ENCODE measurements around the gene APEX1. TPM values are rescaled to one million over a fixed set of nuclear protein-coding genes. Genes with fewer than 3 reads are reported as not detected.

Gene APEX1
- total RNA-seq: 100 to 1,000 TPM in 4 of 5 donors, 10 to 100 TPM in 1; 92.9 to 142 (median 120) TPM
- 63.3 TPM for total RNA-seq (2013)
- total RNA-seq: 32.3 to 238 (median 81.0) reads per million in 29 experiments

GRCh38 chr14:20454516-20455354, at the start of gene APEX1, which contains the start of gene OSGEP:
Gene APEX1, plus strand, starts transcription at chr14:20455226. Its CDS starts 420 bp downstream, at chr14:20455646.
Gene OSGEP, minus strand, starts transcription at chr14:20454812. Its CDS starts 129 bp downstream, at chr14:20454683.
- Mint-ChIP-seq H3K36me3 (peaks cover 35% of the 10 kb centered on the region), H3K4me3 (peak within 1 kb of the TSS in 1 of 3 donors; percentile 47)

DNA sequence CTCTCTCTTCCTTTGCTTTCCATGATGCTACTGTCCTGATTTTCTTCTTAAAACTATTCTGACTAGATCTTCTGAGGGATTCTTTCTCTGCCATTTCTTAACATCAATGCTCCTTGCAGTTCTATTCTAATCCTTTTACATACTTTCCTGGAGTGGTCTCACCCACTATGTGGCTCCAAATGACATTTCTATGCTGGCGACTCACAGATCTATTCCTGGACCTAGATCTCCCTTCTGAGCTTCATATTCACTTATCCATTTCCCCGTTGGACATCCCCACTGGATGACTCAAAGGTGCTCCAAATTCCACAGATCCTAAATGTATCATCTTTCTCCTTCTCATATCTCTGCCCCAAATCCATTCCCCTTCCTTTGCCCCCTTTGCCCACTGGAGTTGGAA, 45.8 kb upstream of the APEX1 start:
- Histone ChIP-seq H3K4me3 (ENCODE audit: control insufficient read depth in 1 of 2, extremely low read depth in 1 of 2, low read length in 1 of 2) (no peak overlapping the region), H3K36me3 (ENCODE audit: control insufficient read depth in 2 of 2, extremely low read depth in 1 of 2, insufficient read depth in 1 of 2, low read length in 1 of 2) (peaks cover 4 to 40% of the 10 kb centered on the region in 2 donors), H3K9me3 (no peaks in the 10 kb centered on the region), H3K27me3 (replicated peaks in 1 of 2; ENCODE audit: control insufficient read depth in 2 of 2, extremely low read depth in 1 of 2, insufficient read depth in 2 of 2, low read length in 1 of 2) (no peaks in the 10 kb centered on the region), H3K27ac (ENCODE audit: low read length) (no peak overlapping the region), H3K4me1 (ENCODE audit: control insufficient read depth in 1 of 2, extremely low read depth in 1 of 2, insufficient read depth in 2 of 2, low read length in 2 of 2) (peaks cover 10 to 17% of the 10 kb centered on the region in 2 experiments)
- Mint-ChIP-seq H3K27me3 (no peaks in the 10 kb centered on the region), H3K36me3 (peaks cover 34% of the 10 kb centered on the region), H3K27ac (peak overlapping the region; percentile 24 to 71), H3K4me1 (peaks cover 56 to 59% (median 57%) of the 10 kb centered on the region in 3 donors), H3K9me3 (no peaks in the 10 kb centered on the region), H3K4me3 (no peak overlapping the region)
- CTCF ChIA-PET: interaction anchor here in 1 of 2 donors (0.6 to 0.7 kb wide), 2 partner anchors 420 to 1740 kb away, joined by 3 to 8 read pairs; no protein-coding TSS in a partner anchor
- POLR2A ChIA-PET: no interaction called here
- 100% methylated on average over 2 of the region's 2 CpGs for whole genome bisulfite sequencing (ENCODE audit: insufficient coverage)
- ATAC-seq (replicated peaks in 1 of 4) (no peak), DNase-seq (no peak)

More at GRCh38 chr14:20454516-20455354, at the start of gene APEX1, which contains the start of gene OSGEP:
- DNase-seq (peak; percentile 92 to 100 (median 98)), ATAC-seq (replicated peaks in 1 of 4) (peak; percentile 81 to 89 (median 86))
- Histone ChIP-seq H3K27me3 (replicated peaks in 1 of 2; ENCODE audit: control insufficient read depth in 2 of 2, extremely low read depth in 1 of 2, insufficient read depth in 2 of 2, low read length in 1 of 2) (no peaks in the 10 kb centered on the region), H3K36me3 (ENCODE audit: control insufficient read depth in 2 of 2, extremely low read depth in 1 of 2, insufficient read depth in 1 of 2, low read length in 1 of 2) (peaks cover 14 to 63% of the 10 kb centered on the region in 2 donors), H3K27ac (ENCODE audit: low read length) (peak within 1 kb of the TSS; percentile 88), H3K9me3 (no peaks in the 10 kb centered on the region), H3K4me3 (ENCODE audit: control insufficient read depth in 1 of 2, extremely low read depth in 1 of 2, low read length in 1 of 2) (peak within 1 kb of the TSS; percentile 87 to 88), H3K4me1 (ENCODE audit: control insufficient read depth in 1 of 2, extremely low read depth in 1 of 2, insufficient read depth in 2 of 2, low read length in 2 of 2) (peaks cover 21 to 23% of the 10 kb centered on the region in 2 experiments)
- H3K4me1 Mint-ChIP-seq: peaks cover 18 to 30% (median 23%) of the 10 kb centered on the region in 3 donors
- ChIA-PET CTCF (interaction anchor here in 1 of 2 donors (0.5 to 2.8 kb wide), 8 partner anchors 9 to 229 kb away, joined by 3 to 11 read pairs (median 4); partner anchors contain the start of gene TTC5), POLR2A (interaction anchor here (0.7 to 3.2 kb wide), 8 partner anchors 15 to 229 kb away, joined by 3 to 13 read pairs (median 4); partner anchors contain the start of genes PARP2 (in 1 of the 2) and TEP1 (in 1 of the 2))
- H3K9me3 Mint-ChIP-seq: no peaks in the 10 kb centered on the region
- WGBS (ENCODE audit: insufficient coverage): 0% methylated on average over 51 of the region's 56 CpGs
- no peak within 1 kb of the TSS for H3K27ac Mint-ChIP-seq
- H3K27me3 Mint-ChIP-seq: no peaks in the 10 kb centered on the region

- POLR2A ChIA-PET: interaction anchor here (0.6 to 1.5 kb wide), 2 partner anchors 40 to 43 kb away, joined by 4 to 5 read pairs; partner anchors contain the start of genes APEX1 (in 1 of the 2) and OSGEP (in 1 of the 2)
- 9% methylated on average over 2 of the region's 7 CpGs for WGBS (ENCODE audit: insufficient coverage)
- Mint-ChIP-seq H3K27ac (peak overlapping the region; percentile 97 to 98), H3K4me3 (peak overlapping the region; percentile 90 to 97 (median 95)), H3K36me3 (peaks cover 8% of the 10 kb centered on the region), H3K4me1 (peaks cover 47 to 53% (median 49%) of the 10 kb centered on the region in 3 donors), H3K9me3 (no peaks in the 10 kb centered on the region), H3K27me3 (no peaks in the 10 kb centered on the region)
- no peaks in the 10 kb centered on the region for H3K9me3 ChIP-seq
- H3K36me3 ChIP-seq (ENCODE audit: control insufficient read depth in 2 of 2, extremely low read depth in 1 of 2, insufficient read depth in 1 of 2, low read length in 1 of 2): peaks cover 0 to 12% of the 10 kb centered on the region in 2 donors
- peak overlapping the region; percentile 88 for H3K27ac ChIP-seq (ENCODE audit: low read length)
- peak; percentile 8 to 62 (median 10) for ATAC-seq (replicated peaks in 1 of 4)
- CTCF ChIA-PET: interaction anchor here (0.7 to 1.5 kb wide), 2 partner anchors 56 to 85 kb away, joined by 3 read pairs; no protein-coding TSS in a partner anchor
- H3K27me3 ChIP-seq (replicated peaks in 1 of 2; ENCODE audit: control insufficient read depth in 2 of 2, extremely low read depth in 1 of 2, insufficient read depth in 2 of 2, low read length in 1 of 2): no peaks in the 10 kb centered on the region
- peak in 2 of 35 experiments; percentile 4 to 61 for DNase-seq
- H3K4me1 ChIP-seq (ENCODE audit: control insufficient read depth in 1 of 2, extremely low read depth in 1 of 2, insufficient read depth in 2 of 2, low read length in 2 of 2): peaks cover 15 to 20% of the 10 kb centered on the region in 2 experiments
- peak overlapping the region; percentile 85 to 97 for H3K4me3 ChIP-seq (ENCODE audit: control insufficient read depth in 1 of 2, extremely low read depth in 1 of 2, low read length in 1 of 2)
Measured at GRCh38 chr14:20412411-20412810, 42.6 kb upstream of the APEX1 start.

GRCh38 chr14:20412876-20413743, 41.9 kb upstream of the APEX1 start, which contains the start of gene TEP1:
Gene TEP1, minus strand, starts transcription at chr14:20413501. Its CDS starts 5,062 bp downstream, at chr14:20408439.
- Mint-ChIP-seq H3K27ac (peak within 1 kb of the TSS; percentile 97 to 98), H3K27me3 (no peaks in the 10 kb centered on the region), H3K9me3 (no peaks in the 10 kb centered on the region), H3K4me1 (peaks cover 43 to 50% (median 49%) of the 10 kb centered on the region in 3 donors), H3K36me3 (peaks cover 2% of the 10 kb centered on the region), H3K4me3 (peak within 1 kb of the TSS; percentile 90 to 97 (median 95))
- Histone ChIP-seq H3K4me3 (ENCODE audit: control insufficient read depth in 1 of 2, extremely low read depth in 1 of 2, low read length in 1 of 2) (peak within 1 kb of the TSS; percentile 85 to 97), H3K27ac (ENCODE audit: low read length) (peak within 1 kb of the TSS; percentile 88), H3K9me3 (no peaks in the 10 kb centered on the region), H3K27me3 (replicated peaks in 1 of 2; ENCODE audit: control insufficient read depth in 2 of 2, extremely low read depth in 1 of 2, insufficient read depth in 2 of 2, low read length in 1 of 2) (no peaks in the 10 kb centered on the region), H3K36me3 (ENCODE audit: control insufficient read depth in 2 of 2, extremely low read depth in 1 of 2, insufficient read depth in 1 of 2, low read length in 1 of 2) (peaks cover 0 to 5% of the 10 kb centered on the region in 2 donors), H3K4me1 (ENCODE audit: control insufficient read depth in 1 of 2, extremely low read depth in 1 of 2, insufficient read depth in 2 of 2, low read length in 2 of 2) (peaks cover 15 to 20% of the 10 kb centered on the region in 2 experiments)
- peak; percentile 30 to 80 (median 56) for DNase-seq
- POLR2A ChIA-PET: interaction anchor here (0.6 to 1.5 kb wide), 2 partner anchors 40 to 42 kb away, joined by 4 to 5 read pairs; partner anchors contain the start of genes APEX1 (in 1 of the 2) and OSGEP (in 1 of the 2)
- peak; percentile 74 to 92 (median 88) for ATAC-seq (replicated peaks in 1 of 4)
- CTCF ChIA-PET: interaction anchor here (0.6 to 2.8 kb wide), 7 partner anchors 48 to 195 kb away, joined by 3 to 18 read pairs (median 3); partner anchors contain the start of gene PIP4P1 (in 1 of the 2)
- WGBS (ENCODE audit: insufficient coverage): under 1% methylated on average over 30 of the region's 43 CpGs

DNA sequence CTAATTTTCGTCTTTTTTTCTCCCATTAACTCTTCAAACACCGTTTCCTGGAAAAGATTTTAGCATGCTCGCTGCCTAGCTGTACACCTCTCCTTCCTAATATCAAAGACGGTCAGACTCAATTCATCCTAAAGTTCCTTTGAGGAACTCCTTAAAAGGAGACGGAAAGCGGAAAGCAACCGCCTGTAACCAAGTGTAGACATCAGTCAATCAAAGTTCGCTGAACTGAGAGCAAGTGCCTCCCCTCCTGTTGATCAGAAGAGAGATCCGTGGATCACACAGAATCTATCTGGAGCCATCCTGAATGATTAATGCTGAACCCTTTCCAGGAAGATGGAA, 41.3 kb upstream of the APEX1 start:
- ChIA-PET CTCF (interaction anchor here (0.6 to 2.8 kb wide), 11 partner anchors 9 to 195 kb away, joined by 3 to 18 read pairs (median 3); partner anchors contain the start of gene PIP4P1 (in 1 of the 2)), POLR2A (interaction anchor here in 1 of 2 donors (1.5 kb wide), 1 partner anchor 41 kb away, joined by 4 read pairs; the partner anchor contains the start of genes APEX1 and OSGEP)
- peak overlapping the region; percentile 88 for H3K27ac ChIP-seq (ENCODE audit: low read length)
- H3K4me1 Mint-ChIP-seq: peaks cover 40 to 49% (median 46%) of the 10 kb centered on the region in 3 donors
- no peaks in the 10 kb centered on the region for H3K27me3 ChIP-seq (replicated peaks in 1 of 2; ENCODE audit: control insufficient read depth in 2 of 2, extremely low read depth in 1 of 2, insufficient read depth in 2 of 2, low read length in 1 of 2)
- no peaks in the 10 kb centered on the region for H3K9me3 Mint-ChIP-seq
- H3K4me3 Mint-ChIP-seq: peak overlapping the region; percentile 90 to 97 (median 95)
- peak overlapping the region; percentile 97 to 98 for H3K27ac Mint-ChIP-seq
- no peaks in the 10 kb centered on the region for H3K27me3 Mint-ChIP-seq
- under 1% methylated on average over 9 of the region's 9 CpGs for WGBS (ENCODE audit: insufficient coverage)
- no peaks in the 10 kb centered on the region for H3K36me3 Mint-ChIP-seq
- no peaks in the 10 kb centered on the region for H3K36me3 ChIP-seq (ENCODE audit: control insufficient read depth in 2 of 2, extremely low read depth in 1 of 2, insufficient read depth in 1 of 2, low read length in 1 of 2)
- DNase-seq: peak in 9 of 35 experiments; percentile 5 to 57 (median 13)
- no peaks in the 10 kb centered on the region for H3K9me3 ChIP-seq
- peak; percentile 38 to 58 (median 54) for ATAC-seq (replicated peaks in 1 of 4)
- peak overlapping the region; percentile 85 to 97 for H3K4me3 ChIP-seq (ENCODE audit: control insufficient read depth in 1 of 2, extremely low read depth in 1 of 2, low read length in 1 of 2)
- peaks cover 15 to 20% of the 10 kb centered on the region in 2 experiments for H3K4me1 ChIP-seq (ENCODE audit: control insufficient read depth in 1 of 2, extremely low read depth in 1 of 2, insufficient read depth in 2 of 2, low read length in 2 of 2)

All from T-cell (primary cell).